Kidney (tissue), 14 donors: Measurements from ENCODE around the gene MSRB1. TPM values are rescaled to one million over a fixed set of nuclear protein-coding genes. Genes with fewer than 3 reads are reported as not detected.
A peak's percentile ranks its signal among the peaks of the same experiment; 100 is the strongest.

ENCODE experiments used
- DNase-seq, 5 donors: peaks; one replicate each; pipeline ENCODE4 v3.0.0-alpha.2; 2013 to 2020
- FAIRE-seq: peaks from 2 replicates; lab custom pipeline; 2012; peaks lifted over from hg19 to GRCh38; lab: Jason Lieb, UNC
- H3K27ac ChIP-seq, 2 donors: one replicate each; pipeline ENCODE4 v1.7.0; 2013; ENCODE audit warnings: low read depth in 2 of 2, low read length in 2 of 2, inconsistent platforms in 1 of 2
- H3K27me3 ChIP-seq: one replicate; pipeline ENCODE4 v1.7.1; 2013; ENCODE audit warnings: low read length, inconsistent platforms; ENCODE audit not compliant: control insufficient read depth, insufficient read depth
- H3K36me3 ChIP-seq, 3 donors: one replicate each; pipeline versions ENCODE4 v1.7.0 to v1.7.1; 2013; ENCODE audit warnings: low read length in 3 of 3, control low read depth in 1 of 3, inconsistent platforms in 1 of 3; ENCODE audit not compliant: insufficient read depth in 3 of 3, control insufficient read depth in 2 of 3
- H3K4me1 ChIP-seq, 3 donors: one replicate each; pipeline versions ENCODE4 v1.7.0 to v1.7.1; 2013; ENCODE audit warnings: low read length in 3 of 3, inconsistent platforms in 1 of 3, low read depth in 1 of 3; ENCODE audit not compliant: control insufficient read depth in 2 of 3, insufficient read depth in 2 of 3
- H3K4me3 ChIP-seq, 3 donors: one replicate each; pipeline versions ENCODE4 v1.7.0 to v1.8.1; 2013; ENCODE audit warnings: low read length in 3 of 3, control low read depth in 1 of 3, inconsistent platforms in 1 of 3
- H3K9ac ChIP-seq, 3 donors: one replicate each; pipeline versions ENCODE4 v1.7.0 to v1.7.1; 2013; ENCODE audit warnings: low read length in 3 of 3, control low read depth in 1 of 3, inconsistent platforms in 1 of 3
- H3K9me3 ChIP-seq, 3 donors: one replicate each; pipeline versions ENCODE4 v1.7.0 to v1.7.1; 2013; ENCODE audit warnings: low read length in 3 of 3, control low read depth in 1 of 3, inconsistent platforms in 1 of 3; ENCODE audit not compliant: control insufficient read depth in 2 of 3, insufficient read depth in 1 of 3
- CTCF ChIP-seq: IDR thresholded peaks from 3 replicates; pipeline ENCODE4 v1.5.1; 2012; ENCODE audit warnings: mild to moderate bottlenecking, moderate library complexity, borderline replicate concordance; ENCODE audit not compliant: insufficient read depth; ENCODE audit errors: extremely low read depth
- intact Hi-C: fragments of 100-400 bp; cut with DNase I; formaldehyde crosslinking; loops from one replicate; pipeline ENCODE4 v1.11.1; 2022
- polyA plus RNA-seq: library from polyadenylated mRNA; stranded (reverse); fragments of 350-450 nt; fragmentation: Illumina TruSeq; extraction: RNeasy Lipid Tissue Mini Kit (QIAGEN cat#74804); gene quantifications from one replicate; pipeline ENCODE4 v1.2.3, GENCODE V29; 2014; ENCODE audit warnings: low read depth, low replicate concordance; ENCODE audit not compliant: insufficient read depth
- total RNA-seq: library from RNA; stranded (reverse); fragmentation: NEBNext Ultra II Directional; extraction: Animal tissue kit (Norgen Biotek cat#: 25700); gene quantifications from one replicate; pipeline ENCODE4 v1.2.1, GENCODE V29; 2021
- donor health status: control.
- donor health status: control.
- donor health status: control.
- donor health status: control.
- donor health status: control.
- donor health status: DM: yes; HTN: yes; CAD: no.
- donor health status: Normal renal cell carcinoma (clear cell type).

Gene MSRB1
- total and polyA plus RNA-seq, 2 donors from 2014 or later = 32.0 to 189 TPM

GRCh38 chr16:1907226-1907860 is 35.7 kb downstream of the MSRB1 start:
- intact Hi-C loops = no loop called here
- FAIRE-seq (no peak), DNase-seq (peak in 1 of 5 donors; percentile 51)
- Histone ChIP-seq H3K4me3 (no peak overlapping the region), H3K36me3 (no peaks in the 10 kb centered on the region), H3K27me3 (no peaks in the 10 kb centered on the region), H3K4me1 (no peaks in the 10 kb centered on the region), H3K9me3 (no peaks in the 10 kb centered on the region), H3K9ac (no peak overlapping the region), H3K27ac (no peak overlapping the region)
- no peak for TF ChIP-seq CTCF

GRCh38 chr16:1906846-1907165 is 36.2 kb downstream of the MSRB1 start:
- Histone ChIP-seq H3K4me1 (no peaks in the 10 kb centered on the region), H3K27ac (no peak overlapping the region), H3K9me3 (no peaks in the 10 kb centered on the region), H3K9ac (no peak overlapping the region), H3K4me3 (no peak overlapping the region), H3K36me3 (no peaks in the 10 kb centered on the region), H3K27me3 (no peaks in the 10 kb centered on the region)
- DNase-seq = no peak
- no peak for FAIRE-seq
- TF ChIP-seq CTCF = no peak
- intact Hi-C loops = no loop called here

GRCh38 chr16:1906055-1906845 is 36.7 kb downstream of the MSRB1 start:
- no peak for FAIRE-seq
- Histone ChIP-seq H3K27ac (no peak overlapping the region), H3K4me3 (no peak overlapping the region), H3K27me3 (no peaks in the 10 kb centered on the region), H3K36me3 (no peaks in the 10 kb centered on the region), H3K4me1 (no peaks in the 10 kb centered on the region), H3K9me3 (no peaks in the 10 kb centered on the region), H3K9ac (no peak overlapping the region)
- DNase-seq = peak in 2 of 5 donors; percentile 59 to 72
- TF ChIP-seq CTCF = no peak
- intact Hi-C loops = no loop called here
